CD4-positive, alpha-beta T cell treated with Interleukin-10 for 1 hour (primary cell): ENCODE measurements around the gene UVSSA.
A peak's percentile ranks its signal among the peaks of the same experiment; 100 is the strongest.
"Not testable (repeated sequence)": the region's sequence is repeated elsewhere in the genome, so short reads cannot be mapped to it uniquely, and the experiment has no call there.

Experiments
- DNase-seq: peaks from one replicate; pipeline ENCODE4 v3.0.0-alpha.2; 2020

Gene UVSSA

DNA sequence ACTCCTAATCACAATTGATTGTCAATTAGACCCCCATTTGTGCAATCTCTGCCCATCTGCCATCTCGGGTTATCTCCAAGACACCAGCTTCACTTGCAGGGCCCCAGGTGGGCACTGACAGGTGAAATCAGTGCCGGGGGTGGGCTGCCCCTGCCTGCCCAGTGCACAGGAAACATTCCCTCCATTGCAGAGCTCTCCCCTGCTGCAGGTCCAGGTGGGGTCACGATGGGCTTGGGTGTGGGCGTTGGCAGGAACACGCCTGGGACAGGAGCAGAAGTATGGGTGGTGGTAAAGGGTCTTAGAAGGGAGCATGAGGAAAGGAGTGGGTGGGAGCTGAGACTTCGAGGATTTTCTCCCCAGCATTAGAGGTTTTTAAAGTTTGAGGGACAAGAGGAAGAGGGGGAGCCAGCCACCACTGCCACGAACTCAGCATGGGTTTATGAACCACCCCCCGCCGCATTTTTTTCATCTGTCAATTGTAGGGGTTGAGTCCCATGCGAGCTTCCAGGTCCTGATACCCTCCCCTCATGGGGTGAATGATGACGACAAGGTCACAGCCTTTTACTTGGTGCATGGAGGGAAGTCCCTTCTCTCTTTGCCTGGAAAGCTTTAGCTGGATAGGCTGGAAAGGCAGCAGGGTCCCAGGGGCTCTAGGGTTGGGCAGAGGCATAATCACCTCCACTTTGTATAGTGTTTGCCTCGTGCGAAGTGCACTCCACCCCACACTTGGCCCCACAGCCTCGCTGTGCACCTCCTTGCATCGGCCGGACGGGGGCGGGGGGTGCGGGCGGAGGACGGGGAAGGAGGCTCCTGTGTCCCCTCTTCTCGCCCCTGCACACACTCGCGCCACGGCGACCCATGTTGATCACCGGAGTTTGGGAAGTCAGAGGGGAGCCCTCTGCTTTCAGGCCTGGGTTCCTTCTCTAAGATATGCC, 62.8 kb downstream of the UVSSA start:
- DNase-seq, result no peak

GRCh38 chr4:1410491-1411325, 63.7 kb downstream of the UVSSA start:
- DNase-seq, result peak; percentile 28

DNA sequence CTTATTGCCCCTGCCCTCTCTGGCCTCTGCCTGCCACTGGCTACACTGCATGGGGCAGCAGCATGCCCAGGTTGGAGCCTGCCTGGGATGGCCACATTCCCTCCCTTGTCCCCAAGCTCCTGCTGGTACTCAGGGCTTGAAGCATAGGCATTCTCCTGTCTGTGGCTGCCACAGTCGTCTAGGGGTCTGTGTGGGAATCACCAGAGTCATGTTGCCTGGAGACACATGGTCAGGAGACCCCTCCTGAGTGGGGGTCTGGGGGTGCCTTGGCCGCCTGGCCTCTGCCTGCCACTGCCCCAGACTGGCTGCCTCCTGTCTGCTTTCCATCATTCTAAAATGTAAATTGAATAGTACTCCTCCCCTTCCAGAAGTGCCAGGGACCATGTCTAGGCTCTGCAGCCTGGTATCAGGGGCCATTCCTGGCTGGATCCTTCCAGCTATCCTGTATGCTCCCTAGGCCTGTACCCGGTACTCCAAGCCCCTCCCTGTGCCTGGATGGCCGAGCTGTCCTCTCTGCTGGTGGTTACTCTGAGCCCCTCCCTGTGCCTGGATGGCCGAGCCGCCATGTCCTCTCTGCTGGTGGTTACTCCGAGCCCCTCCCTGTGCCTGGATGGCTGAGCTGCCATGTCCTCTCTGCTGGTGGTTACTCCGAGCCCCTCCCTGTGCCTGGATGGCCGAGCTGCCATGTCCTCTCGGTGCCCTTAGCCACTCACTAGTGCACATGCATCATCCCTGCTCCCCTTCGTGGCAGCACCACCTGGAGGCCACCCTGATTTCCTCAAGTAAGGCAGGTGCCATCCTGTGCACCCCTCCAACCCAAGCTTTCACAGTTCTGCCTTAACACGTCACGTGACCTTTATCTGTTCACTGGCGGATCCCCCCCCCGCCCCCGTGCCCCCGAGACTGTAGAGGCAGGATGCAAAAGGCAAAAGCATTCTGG, 64.7 kb downstream of the UVSSA start:
- no peak for DNase-seq

GRCh38 chr4:1412376-1413203, 65.6 kb downstream of the UVSSA start:
- no peak for DNase-seq

DNA sequence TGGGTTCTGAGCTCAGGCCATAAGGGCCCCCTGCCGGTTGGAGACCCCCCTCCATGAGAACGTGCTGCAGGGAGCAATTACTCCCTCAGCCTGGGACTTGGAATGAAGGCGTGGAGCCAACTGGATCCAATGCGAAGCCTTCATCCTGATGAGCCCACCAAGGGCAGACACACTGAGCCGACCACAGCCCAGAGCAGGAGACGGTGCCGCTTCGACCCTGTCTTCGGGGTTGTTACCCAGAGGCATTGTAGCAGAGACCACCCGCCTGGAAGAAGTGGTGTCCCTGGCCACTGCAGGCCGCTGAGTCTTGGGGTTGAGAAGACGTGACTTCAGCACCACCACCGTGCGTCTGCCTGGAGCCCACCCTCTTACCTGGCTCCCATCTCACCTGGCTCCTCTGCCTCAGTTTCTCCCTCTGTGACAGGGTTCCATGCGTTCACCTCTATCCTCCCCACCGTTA, 66.2 kb downstream of the UVSSA start:
- DNase-seq, result no peak

DNA sequence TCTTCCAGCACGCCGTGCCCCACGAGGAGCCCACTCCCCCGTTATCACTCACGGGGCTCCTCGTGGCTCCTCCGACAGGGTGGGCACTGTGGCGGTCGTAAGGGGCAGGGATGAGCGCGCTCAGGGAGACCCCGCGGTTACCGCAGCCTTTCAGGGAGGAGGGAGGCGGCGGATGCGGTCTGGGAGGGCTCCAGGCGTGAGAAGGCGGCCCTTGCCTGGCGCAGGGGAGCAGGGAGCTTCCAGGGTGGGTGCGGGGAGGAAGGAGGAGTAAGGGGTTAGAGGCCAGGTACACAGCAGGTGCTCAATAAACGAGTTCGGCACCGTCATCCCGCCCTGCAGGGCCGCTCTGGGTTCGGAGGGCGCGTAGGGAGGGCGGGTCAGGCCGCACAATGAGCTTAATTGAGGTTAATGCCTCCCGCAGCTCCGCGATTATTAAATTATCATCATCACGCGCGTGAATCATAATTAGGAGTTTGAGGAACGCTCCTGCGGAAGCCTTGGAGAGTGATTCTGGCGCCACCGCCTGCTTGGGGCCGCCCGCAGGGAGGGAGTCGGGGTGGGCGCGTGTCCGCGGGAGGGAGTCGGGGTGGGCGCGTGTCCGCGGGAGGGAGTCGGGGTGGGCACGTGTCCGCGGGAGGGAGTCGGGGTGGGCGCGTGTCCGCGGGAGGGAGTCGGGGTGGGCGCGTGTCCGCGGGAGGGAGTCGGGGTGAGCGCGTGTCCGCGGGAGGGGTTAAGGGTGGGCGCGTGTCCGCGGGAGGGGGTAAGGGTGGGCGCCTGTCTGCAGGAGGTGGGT, 66.9 kb downstream of the UVSSA start:
- no peak for DNase-seq

DNA sequence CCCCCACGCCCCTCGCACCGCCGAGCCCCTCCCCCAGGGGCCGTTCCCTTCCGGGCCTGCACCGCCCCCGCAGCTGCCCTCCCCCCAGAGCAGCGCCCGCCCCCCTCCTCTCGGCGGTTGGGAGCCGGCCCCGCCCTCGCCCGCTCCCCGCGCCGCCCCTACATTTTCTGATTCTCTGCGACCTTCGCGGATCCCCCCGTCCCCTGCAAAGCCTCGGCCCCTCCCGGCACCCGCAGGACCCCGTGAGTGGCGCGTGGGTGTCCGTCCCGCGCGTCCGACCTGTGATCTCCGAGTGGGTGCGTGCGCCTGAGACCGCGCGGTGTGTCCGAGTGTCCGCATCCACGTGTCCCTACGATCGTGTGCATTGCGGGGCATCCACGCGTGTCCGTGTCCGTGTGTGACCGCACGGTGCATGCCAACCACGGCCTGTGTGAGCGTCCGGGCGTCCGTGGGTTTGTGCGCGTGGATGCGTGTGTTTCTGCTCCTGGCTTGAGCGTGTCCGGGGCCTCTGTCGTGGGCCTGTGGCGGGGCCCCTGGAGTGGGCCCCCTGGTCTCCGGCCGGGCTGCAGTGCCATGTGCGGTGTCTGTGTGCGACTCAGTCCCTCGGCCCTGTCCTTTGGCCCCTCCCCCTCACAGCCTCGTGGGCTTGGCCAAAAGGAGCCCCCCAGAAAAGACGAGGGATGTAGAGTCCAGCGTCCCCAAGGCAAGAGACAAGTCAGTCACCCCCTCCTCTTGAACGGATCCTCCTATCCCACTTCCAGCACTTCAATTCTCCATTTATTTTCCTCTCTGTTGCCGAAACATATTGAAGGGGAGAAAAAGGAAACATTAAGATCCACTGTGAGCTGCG, 68.0 kb downstream of the UVSSA start:
- no peak for DNase-seq

- DNase-seq, result no peak
Measured at GRCh38 chr4:1415681-1415981, 68.6 kb downstream of the UVSSA start.

DNA sequence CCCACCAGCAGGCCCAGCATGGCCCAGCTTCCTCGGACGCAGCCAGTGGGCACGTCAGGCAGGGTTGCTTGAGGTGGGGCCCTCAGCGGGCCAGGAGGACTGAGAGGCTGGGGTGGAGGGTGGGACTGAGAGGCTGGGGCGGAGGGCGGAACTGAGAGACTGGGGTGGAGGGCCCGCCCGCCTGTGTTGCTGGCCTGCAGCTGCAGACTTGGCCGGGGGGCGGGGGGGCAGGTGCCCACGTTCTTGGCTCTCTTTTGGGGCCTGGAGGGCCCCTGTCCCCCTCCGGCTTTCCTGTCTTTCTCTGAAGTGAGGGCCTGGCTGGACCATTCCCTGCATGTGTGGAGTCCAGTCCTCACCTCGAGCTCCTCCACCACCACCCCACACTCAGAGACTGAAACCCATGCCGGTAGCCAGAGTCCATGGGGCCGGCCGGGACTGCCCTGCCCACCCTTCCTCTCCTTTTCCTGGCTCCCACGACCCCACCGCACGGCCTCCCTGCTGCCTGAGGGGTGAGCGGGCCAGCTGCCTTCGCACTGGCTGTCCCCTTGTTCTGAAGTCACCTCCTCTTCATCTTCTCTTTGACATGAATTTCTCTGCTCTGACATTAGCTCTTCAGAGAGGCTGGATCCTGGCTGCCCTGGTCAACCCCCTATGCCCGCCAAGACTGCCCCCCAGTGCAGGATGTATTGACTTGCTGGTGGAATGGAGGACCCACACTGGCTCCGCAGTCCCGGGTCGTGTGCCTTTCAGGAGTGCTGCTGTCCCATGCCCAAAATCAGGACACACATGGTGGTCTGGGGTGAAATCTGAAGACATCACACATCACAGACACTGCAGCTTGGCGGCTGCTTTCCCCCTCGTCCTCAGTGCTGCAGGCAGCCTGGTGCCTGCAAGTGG, 69.3 kb downstream of the UVSSA start:
- DNase-seq, result no peak

- no peak for DNase-seq
Measured at GRCh38 chr4:1416948-1417260, 69.9 kb downstream of the UVSSA start.

DNA sequence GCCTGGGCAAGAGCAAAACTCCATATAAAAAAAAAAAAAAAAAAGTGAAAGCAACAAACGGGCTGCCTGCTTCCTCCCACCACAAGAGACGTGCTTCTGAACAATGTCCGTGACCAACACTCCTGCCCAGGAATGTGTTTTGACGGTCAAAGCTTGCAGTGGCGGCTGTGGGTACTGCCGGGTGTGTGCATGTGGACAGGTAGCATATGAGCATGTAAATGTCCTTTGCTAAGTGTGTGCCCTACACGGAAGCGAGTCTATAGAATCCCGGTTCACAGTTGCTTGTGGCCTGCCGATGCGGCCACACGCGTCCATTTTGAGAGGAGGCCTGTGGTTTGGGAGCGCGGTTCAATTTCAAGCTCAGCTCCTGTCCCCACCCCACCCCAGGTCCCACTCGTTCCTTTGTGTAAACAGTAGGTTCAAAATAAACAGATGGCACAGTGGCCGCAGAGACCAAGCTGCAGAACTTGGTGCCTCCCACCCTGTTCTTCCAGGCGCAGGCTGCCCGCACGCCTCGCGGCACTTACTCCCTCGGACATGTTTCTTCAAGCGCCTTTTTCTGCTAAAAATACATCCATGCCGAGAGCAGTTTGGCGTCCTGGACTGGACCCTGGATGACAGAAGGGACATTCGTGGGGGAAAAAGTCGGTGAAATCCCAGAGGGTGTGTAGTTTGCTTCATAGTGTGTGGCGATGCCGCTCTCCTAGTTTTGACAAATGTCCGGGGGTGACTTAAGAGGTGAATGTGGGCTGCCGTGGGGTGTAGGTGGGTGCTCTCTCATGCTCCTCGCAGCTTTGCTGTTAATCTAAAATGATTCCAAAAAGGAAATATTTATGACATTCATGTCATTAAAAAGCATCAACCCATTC, 70.7 kb downstream of the UVSSA start:
- DNase-seq, result no peak

DNA sequence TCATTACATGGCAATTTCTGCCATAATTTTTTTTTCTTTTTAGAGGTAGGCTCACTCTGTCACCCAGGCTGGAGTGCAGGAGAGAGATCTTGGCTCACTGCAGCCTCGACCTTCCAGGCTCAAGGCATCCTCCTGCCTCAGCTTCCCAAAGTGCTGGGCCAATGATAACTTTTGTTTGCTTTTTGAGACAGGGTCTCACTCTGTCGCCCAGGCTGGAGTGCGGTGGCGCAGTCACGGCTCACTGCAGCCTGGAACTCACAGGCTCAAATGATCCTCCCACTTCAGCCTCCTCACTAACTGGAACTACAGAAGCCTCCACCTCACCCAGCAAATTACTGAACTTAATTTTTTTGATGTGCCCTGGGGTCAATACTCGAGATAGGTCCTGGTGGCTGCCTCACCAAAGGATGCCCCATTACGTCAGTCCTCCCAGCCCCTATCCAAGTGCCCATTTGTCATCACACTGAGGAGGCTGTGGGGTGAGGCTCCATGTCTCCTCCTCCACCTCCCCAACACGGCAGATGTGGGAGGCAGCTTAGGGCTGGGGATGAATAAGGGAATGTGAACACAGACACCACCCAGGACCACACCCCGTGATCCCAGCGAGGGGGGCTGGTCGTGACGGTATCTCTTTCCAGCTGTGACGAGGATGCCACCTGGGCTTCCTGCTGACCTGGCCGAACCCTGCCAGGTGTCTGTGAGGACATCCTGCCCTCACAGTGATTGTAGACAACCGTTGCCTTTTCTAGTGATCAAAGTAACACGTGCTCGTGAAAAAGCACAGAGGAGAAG, 71.7 kb downstream of the UVSSA start:
- no peak for DNase-seq

- no peak for DNase-seq
Measured at GRCh38 chr4:1419708-1420107, 72.7 kb downstream of the UVSSA start.

DNA sequence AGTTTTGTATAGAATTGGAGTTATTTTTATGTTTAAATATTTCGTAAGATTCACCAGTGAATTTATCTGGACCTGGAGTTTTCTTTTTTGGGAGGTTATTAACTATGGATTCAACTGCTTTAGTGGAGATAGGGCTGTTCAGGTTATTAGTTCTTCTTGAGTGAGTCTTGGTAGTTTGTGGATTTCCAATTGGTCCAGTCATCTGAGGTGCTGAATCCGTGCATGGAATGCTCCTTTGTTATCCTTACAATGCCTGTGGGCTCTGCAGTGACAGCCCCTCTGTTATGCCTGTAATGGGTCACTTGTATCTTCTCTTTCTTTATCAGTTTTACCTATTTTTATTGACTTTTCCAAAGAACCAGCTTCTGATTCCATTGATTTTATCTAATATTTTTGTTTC, 74.6 kb downstream of the UVSSA start:
- DNase-seq, result no peak

DNA sequence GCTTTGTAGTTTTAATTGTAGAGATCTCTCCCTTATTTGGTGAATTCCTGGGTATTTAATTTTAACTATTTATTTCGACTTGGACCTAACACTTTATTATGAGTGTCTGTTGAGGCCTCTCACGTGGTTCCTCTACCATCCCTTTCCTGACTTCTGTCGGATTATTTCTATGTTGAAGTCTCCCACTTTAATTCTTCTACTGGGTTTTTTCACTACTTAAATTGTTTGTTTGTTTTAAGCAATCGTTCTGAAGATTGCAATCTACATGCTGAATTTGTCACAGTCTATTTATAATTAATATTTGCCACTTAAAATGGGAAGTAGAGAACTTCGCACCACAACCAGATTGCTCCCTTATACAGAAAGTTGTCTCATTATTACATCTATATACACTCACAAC, 80.0 kb downstream of the UVSSA start:
- no peak for DNase-seq

GRCh38 chr4:1443688-1444172, 96.7 kb downstream of the UVSSA start:
- not testable (repeated sequence) for DNase-seq
